Gastroesophageal sphincter (tissue), 3 donors: ENCODE data around the gene TTC39B.

Experiments
- EP300 ChIP-seq: sonication (generic); formaldehyde crosslinking; IDR thresholded peaks from one replicate; pipeline ENCODE4 v1.6.1; 2017; ENCODE audit warnings: antibody characterized with exemption, mild to moderate bottlenecking
- POLR2A ChIP-seq, 2 donors: fragments of 450-650 bp; IDR thresholded peaks; one replicate each; pipeline ENCODE4 v1.6.1; 2017; ENCODE audit warnings: antibody characterized with exemption in 2 of 2, mild to moderate bottlenecking in 2 of 2, moderate library complexity in 1 of 2
- TF ChIP-seq, protein P1 (sequence below), 4 experiments: fragments of 200-600 bp in 2 of 4; fragments of 450-650 bp in 2 of 4; sonication (generic) in 1 of 4; IDR thresholded peaks; one replicate each; pipeline ENCODE4 v1.5.1; 2017 to 2019; ENCODE audit warnings: antibody characterized with exemption in 4 of 4, mild to moderate bottlenecking in 2 of 4, moderate library complexity in 2 of 4

DNA sequence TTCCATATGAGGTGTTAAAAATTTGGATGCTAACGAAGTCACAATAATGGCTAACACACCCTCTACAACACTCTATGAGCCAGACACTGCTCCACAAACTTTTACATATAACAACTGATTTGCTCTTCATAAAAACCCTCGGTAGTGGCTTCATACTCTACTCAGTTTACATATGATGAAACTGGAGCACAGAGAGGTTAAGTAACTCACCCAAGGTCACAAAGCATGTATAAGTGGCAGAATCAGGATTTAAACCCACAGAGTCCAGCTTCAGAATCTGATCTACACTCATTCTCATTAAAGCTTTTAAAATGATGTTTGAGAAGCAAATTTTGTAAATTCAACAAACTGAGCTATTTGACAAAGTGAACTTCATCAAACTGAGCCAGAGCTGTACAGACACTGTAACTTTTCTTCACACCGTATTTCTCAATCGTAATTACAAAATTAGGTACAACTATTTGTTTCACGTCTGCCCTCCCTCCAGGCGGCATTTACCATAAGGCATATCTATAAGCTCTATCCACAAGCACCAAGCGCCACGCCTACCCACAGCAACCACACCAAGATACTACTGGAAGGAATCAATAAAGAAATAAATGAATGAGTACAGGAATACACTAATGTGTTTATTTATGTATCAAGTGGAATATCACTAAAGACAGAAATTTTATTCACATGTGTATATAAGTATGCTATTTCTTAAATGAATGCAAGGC lies 24.3 kb downstream of the TTC39B start:
- TF ChIP-seq, protein P1, sequence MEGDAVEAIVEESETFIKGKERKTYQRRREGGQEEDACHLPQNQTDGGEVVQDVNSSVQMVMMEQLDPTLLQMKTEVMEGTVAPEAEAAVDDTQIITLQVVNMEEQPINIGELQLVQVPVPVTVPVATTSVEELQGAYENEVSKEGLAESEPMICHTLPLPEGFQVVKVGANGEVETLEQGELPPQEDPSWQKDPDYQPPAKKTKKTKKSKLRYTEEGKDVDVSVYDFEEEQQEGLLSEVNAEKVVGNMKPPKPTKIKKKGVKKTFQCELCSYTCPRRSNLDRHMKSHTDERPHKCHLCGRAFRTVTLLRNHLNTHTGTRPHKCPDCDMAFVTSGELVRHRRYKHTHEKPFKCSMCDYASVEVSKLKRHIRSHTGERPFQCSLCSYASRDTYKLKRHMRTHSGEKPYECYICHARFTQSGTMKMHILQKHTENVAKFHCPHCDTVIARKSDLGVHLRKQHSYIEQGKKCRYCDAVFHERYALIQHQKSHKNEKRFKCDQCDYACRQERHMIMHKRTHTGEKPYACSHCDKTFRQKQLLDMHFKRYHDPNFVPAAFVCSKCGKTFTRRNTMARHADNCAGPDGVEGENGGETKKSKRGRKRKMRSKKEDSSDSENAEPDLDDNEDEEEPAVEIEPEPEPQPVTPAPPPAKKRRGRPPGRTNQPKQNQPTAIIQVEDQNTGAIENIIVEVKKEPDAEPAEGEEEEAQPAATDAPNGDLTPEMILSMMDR (IDR thresholded peaks at IDR 0.05), result no peak
- TF ChIP-seq POLR2A (IDR thresholded peaks at IDR 0.05) (no peak), EP300 (no peak)
